Chondrocyte (in vitro differentiated cells): Measurements from ENCODE around the gene PLA2G4B. TPM values are rescaled to one million over a fixed set of nuclear protein-coding genes. Genes with fewer than 3 reads are reported as not detected.

Source experiments
- DNase-seq: peaks from one replicate; pipeline ENCODE4 v3.0.0; 2021; ENCODE audit warnings: mixed read lengths, low spot score
- H3K27ac Mint-ChIP-seq: one replicate; pipeline ENCODE4 v1.8.0; 2021; ENCODE audit warnings: mild to moderate bottlenecking, moderate library complexity, mixed read lengths; ENCODE audit not compliant: unreplicated experiment
- H3K27me3 Mint-ChIP-seq: 2 replicates; pipeline ENCODE4 v1.8.0; 2021; ENCODE audit warnings: low read depth, mixed read lengths
- H3K36me3 Mint-ChIP-seq: 2 replicates; pipeline ENCODE4 v1.8.0; 2021; ENCODE audit warnings: low read depth, mixed read lengths
- H3K4me1 Mint-ChIP-seq: 2 replicates; pipeline ENCODE4 v1.8.0; 2021; ENCODE audit warnings: low read depth, mild to moderate bottlenecking, mixed read lengths
- H3K4me3 Mint-ChIP-seq: one replicate; pipeline ENCODE4 v1.8.0; 2021; ENCODE audit warnings: mild to moderate bottlenecking, moderate library complexity, mixed read lengths; ENCODE audit not compliant: unreplicated experiment
- H3K9me3 Mint-ChIP-seq: 2 replicates; pipeline ENCODE4 v1.8.0; 2021; ENCODE audit warnings: low read depth, mixed read lengths
- total RNA-seq: library from RNA; stranded (reverse); gene quantifications from 3 replicates; pipeline ENCODE4 v1.2.1, GENCODE V29; 2021
- TF ChIP-seq, protein P1 (sequence below): fragments of 200-600 bp; sonication (generic); IDR thresholded peaks from 2 replicates; pipeline ENCODE4 v1.5.0; 2021; ENCODE audit warnings: antibody characterized with exemption, mild to moderate bottlenecking, moderate library complexity

PLA2G4B gene
- total RNA-seq, 1 donor from 2014 or later = 3.4 TPM

DNA sequence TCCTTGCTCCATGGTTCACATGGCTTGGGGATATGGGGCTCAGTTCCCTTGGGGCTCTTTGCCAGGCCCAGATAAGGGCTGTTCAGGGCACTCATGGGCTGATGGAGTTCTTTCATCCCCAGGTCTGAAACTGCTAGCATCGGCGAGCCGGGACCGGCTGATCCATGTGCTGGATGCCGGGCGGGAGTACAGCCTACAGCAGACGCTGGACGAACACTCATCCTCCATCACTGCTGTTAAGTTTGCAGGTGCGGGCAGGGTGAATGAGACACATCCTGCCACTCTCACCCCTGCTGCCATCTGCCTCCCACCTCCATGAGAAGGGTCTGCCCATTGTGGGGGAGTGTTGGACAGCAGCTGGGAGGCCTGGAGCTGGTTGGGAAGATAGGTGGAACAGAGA, 21.9 kb upstream of the PLA2G4B start:
- TF ChIP-seq, protein P1, sequence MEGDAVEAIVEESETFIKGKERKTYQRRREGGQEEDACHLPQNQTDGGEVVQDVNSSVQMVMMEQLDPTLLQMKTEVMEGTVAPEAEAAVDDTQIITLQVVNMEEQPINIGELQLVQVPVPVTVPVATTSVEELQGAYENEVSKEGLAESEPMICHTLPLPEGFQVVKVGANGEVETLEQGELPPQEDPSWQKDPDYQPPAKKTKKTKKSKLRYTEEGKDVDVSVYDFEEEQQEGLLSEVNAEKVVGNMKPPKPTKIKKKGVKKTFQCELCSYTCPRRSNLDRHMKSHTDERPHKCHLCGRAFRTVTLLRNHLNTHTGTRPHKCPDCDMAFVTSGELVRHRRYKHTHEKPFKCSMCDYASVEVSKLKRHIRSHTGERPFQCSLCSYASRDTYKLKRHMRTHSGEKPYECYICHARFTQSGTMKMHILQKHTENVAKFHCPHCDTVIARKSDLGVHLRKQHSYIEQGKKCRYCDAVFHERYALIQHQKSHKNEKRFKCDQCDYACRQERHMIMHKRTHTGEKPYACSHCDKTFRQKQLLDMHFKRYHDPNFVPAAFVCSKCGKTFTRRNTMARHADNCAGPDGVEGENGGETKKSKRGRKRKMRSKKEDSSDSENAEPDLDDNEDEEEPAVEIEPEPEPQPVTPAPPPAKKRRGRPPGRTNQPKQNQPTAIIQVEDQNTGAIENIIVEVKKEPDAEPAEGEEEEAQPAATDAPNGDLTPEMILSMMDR = no peak
- H3K36me3 Mint-ChIP-seq = peaks cover 54% of the 10 kb centered on the region
- no peaks in the 10 kb centered on the region for H3K9me3 Mint-ChIP-seq
- no peak for DNase-seq
- H3K27ac Mint-ChIP-seq = no peak overlapping the region
- no peak overlapping the region for H3K4me3 Mint-ChIP-seq
- H3K27me3 Mint-ChIP-seq = no peaks in the 10 kb centered on the region
- H3K4me1 Mint-ChIP-seq = no peaks in the 10 kb centered on the region

DNA sequence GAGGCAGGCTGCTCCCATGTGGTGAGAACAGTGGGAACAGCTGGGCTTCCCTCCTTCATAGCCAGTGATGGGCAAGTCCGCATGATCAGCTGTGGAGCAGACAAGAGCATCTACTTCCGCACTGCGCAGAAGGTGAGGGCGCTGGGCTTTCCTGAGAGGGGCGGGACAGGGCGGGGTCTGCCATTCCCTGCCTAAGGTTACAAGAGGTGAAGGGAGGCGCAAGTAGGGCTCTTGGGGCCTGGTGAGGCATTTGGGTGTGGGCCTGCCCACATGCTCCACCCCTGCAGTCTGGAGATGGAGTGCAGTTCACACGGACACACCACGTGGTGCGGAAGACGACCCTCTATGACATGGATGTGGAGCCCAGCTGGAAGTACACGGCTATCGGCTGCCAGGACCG, 21.3 kb upstream of the PLA2G4B start:
- no peaks in the 10 kb centered on the region for H3K27me3 Mint-ChIP-seq
- H3K4me1 Mint-ChIP-seq = no peaks in the 10 kb centered on the region
- peaks cover 54% of the 10 kb centered on the region for H3K36me3 Mint-ChIP-seq
- TF ChIP-seq, protein P1 = no peak
- H3K4me3 Mint-ChIP-seq = no peak overlapping the region
- no peak overlapping the region for H3K27ac Mint-ChIP-seq
- no peaks in the 10 kb centered on the region for H3K9me3 Mint-ChIP-seq
- DNase-seq = no peak

DNA sequence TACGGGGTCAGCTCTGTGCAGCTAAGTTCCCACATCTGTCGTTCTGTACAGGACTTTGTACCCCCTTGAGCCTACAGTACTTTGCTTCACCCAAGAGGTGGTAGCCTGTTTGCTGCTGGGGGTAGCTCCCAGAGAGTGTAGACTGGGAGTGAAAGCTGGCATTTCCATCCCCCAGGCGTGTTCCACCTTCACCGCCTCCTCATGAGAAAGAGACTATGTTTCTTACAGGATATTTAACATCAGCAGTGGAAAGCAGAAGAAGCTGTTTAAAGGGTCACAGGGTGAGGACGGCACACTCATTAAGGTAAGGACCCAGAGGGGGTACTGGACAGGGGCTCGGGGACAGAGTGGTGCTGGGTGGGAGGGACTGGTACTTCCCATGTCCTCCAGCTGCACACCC, 20.9 kb upstream of the PLA2G4B start:
- Mint-ChIP-seq H3K9me3 (no peaks in the 10 kb centered on the region), H3K27me3 (no peaks in the 10 kb centered on the region), H3K4me1 (no peaks in the 10 kb centered on the region), H3K27ac (no peak overlapping the region), H3K4me3 (no peak overlapping the region), H3K36me3 (peaks cover 56% of the 10 kb centered on the region)
- no peak for DNase-seq
- TF ChIP-seq, protein P1 = no peak

DNA sequence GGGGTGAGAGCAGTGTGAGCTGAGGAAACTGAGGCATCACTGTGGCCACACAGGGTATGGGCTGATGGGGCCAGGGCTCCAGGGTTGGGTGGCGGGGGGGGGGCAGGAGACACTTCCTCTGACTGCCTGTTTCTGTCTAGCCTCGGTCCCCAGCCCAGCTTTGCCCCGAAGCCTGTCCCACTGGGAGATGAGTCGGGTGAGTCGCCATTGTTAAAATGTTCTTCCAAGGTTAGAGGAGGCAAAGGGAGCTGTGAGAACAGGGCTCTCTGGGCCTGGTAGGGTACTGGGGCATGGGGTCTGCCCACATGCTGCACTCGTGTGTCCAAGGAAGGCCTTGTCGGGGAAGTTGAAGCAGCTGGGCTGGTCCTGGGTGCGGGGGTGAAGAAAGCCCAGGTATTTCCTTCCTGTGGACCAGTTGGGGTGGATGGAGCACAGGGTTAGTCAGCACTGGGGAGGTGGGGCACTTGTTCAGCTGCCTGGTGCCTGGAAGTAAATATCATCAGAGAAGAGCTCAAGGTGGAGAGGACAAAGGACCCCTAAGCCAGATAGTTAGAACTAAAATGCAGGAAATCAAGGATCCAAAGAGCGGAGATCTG, 19.1 kb upstream of the PLA2G4B start:
- Mint-ChIP-seq H3K27ac (no peak overlapping the region), H3K9me3 (no peaks in the 10 kb centered on the region), H3K4me3 (no peak overlapping the region), H3K36me3 (peaks cover 55% of the 10 kb centered on the region), H3K4me1 (no peaks in the 10 kb centered on the region), H3K27me3 (no peaks in the 10 kb centered on the region)
- DNase-seq = no peak
- TF ChIP-seq, protein P1 = no peak

DNA sequence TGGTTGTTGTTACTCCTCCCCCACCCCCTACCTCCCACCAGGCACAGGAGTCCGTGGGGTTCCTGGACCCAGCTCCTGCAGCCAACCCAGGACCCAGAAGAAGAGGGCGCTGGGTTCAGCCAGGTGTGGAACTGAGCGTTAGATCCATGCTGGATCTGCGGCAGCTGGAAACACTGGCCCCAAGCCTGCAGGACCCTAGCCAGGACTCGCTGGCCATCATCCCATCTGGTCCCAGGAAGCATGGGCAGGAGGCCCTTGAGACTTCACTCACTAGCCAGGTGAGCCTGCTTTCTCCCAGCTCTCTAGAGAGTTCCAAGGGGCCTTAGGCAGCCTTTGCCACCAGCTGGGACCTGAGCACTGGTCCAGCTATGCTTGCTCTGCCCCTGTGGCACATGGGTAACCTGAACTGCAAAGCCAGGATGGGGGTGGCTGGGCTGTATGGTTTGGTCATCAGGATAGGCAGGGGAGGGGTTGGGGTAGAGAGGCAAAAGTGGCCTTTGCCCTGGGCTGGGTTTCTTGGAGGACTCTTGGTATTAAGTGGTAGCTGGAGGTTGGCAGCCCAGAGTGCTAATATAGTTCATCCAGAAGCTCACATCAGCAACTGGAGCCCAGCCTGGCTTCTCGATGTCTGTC, 17.7 kb upstream of the PLA2G4B start:
- Mint-ChIP-seq H3K4me1 (no peaks in the 10 kb centered on the region), H3K9me3 (no peaks in the 10 kb centered on the region), H3K36me3 (peaks cover 49% of the 10 kb centered on the region), H3K4me3 (no peak overlapping the region), H3K27me3 (no peaks in the 10 kb centered on the region), H3K27ac (no peak overlapping the region)
- no peak for DNase-seq
- TF ChIP-seq, protein P1 = no peak
